NCI-H2196 treated with DMSO at 0.1 percent for 48 hours (cell line): ENCODE measurements around the gene TEAD2.

ENCODE experiments used
- DNase-seq: peaks from one replicate; lab custom pipeline; 2025; ENCODE audit not compliant: unreplicated experiment; lab: John Stamatoyannopoulos, UW

TEAD2 gene

GRCh38 chr19:49348305-49349189 is 13.7 kb downstream of the TEAD2 start:
- DNase-seq = no peak

GRCh38 chr19:49347835-49348234 is 14.4 kb downstream of the TEAD2 start:
- peak; percentile 28 for DNase-seq

GRCh38 chr19:49347191-49347590 is 15.0 kb downstream of the TEAD2 start:
- DNase-seq = no peak

- no peak for DNase-seq
Observed at GRCh38 chr19:49344505-49345423, 17.5 kb downstream of the TEAD2 start.

GRCh38 chr19:49343123-49343522 is 19.1 kb downstream of the TEAD2 start:
- no peak for DNase-seq

GRCh38 chr19:49342291-49342721 is 19.9 kb downstream of the TEAD2 start:
- no peak for DNase-seq

- no peak for DNase-seq
Observed at GRCh38 chr19:49340865-49341718, 21.1 kb downstream of the TEAD2 start.

GRCh38 chr19:49340069-49340864 is 21.9 kb downstream of the TEAD2 start:
- DNase-seq = peak; percentile 84

GRCh38 chr19:49339301-49340068 is 22.7 kb downstream of the TEAD2 start:
- DNase-seq = peak; percentile 97

GRCh38 chr19:49338691-49339300 is 23.4 kb downstream of the TEAD2 start:
- DNase-seq = peak; percentile 93

GRCh38 chr19:49338023-49338677 is 24.1 kb downstream of the TEAD2 start:
- no peak for DNase-seq

- DNase-seq = no peak
Observed at GRCh38 chr19:49337267-49338022, 24.8 kb downstream of the TEAD2 start.

GRCh38 chr19:49336482-49337266 is 25.5 kb downstream of the TEAD2 start:
- DNase-seq = no peak

- DNase-seq = no peak
Observed at GRCh38 chr19:49335784-49336481, 26.3 kb downstream of the TEAD2 start.

- DNase-seq = no peak
Observed at GRCh38 chr19:49335071-49335783, 27.0 kb downstream of the TEAD2 start, which contains the start of gene CD37. TSS of gene CD37 (plus strand) at chr19:49335406. CDS start at chr19:49335541, 135 bp downstream.
